Neutrophil (primary cell): ENCODE data around the gene TKFC.

ENCODE experiments used
- H3K27ac ChIP-seq: fragments of 200-600 bp; sonication (generic); 2 replicates; pipeline ENCODE4 v1.5.1; 2016; ENCODE audit warnings: mild to moderate bottlenecking, moderate library complexity
- H3K27me3 ChIP-seq: fragments of 200-600 bp; sonication (generic); 2 replicates; pipeline ENCODE4 v1.6.0; 2016; ENCODE audit warnings: mild to moderate bottlenecking
- H3K36me3 ChIP-seq: fragments of 200-600 bp; sonication (generic); 2 replicates; pipeline ENCODE4 v1.5.1; 2017
- H3K4me1 ChIP-seq, 2 experiments: fragments of 200-600 bp in 1 of 2; sonication (generic) in 1 of 2; 1 replicate in 1 of 2; 2 replicates in 1 of 2; pipeline versions ENCODE4 v1.5.1 to v1.6.1; 2013 to 2016; ENCODE audit warnings: low read depth in 1 of 2, low read length in 1 of 2, mild to moderate bottlenecking in 1 of 2, moderate library complexity in 1 of 2; ENCODE audit not compliant: control insufficient read depth in 1 of 2, insufficient read depth in 1 of 2
- H3K4me3 ChIP-seq, 2 experiments: fragments of 200-600 bp in 1 of 2; sonication (generic) in 1 of 2; 1 replicate in 1 of 2; 2 replicates in 1 of 2; pipeline ENCODE4 v1.5.1; 2013 to 2016; ENCODE audit warnings: low read depth in 1 of 2, low read length in 1 of 2, mild to moderate bottlenecking in 1 of 2, moderate library complexity in 1 of 2
- H3K9me3 ChIP-seq: fragments of 200-600 bp; sonication (generic); 2 replicates; pipeline ENCODE4 v1.5.1; 2016
- CTCF ChIP-seq: fragments of 200-600 bp; sonication (generic); IDR thresholded peaks from 2 replicates; pipeline ENCODE4 v1.5.1; 2016; ENCODE audit warnings: antibody characterized with exemption

Gene TKFC

DNA sequence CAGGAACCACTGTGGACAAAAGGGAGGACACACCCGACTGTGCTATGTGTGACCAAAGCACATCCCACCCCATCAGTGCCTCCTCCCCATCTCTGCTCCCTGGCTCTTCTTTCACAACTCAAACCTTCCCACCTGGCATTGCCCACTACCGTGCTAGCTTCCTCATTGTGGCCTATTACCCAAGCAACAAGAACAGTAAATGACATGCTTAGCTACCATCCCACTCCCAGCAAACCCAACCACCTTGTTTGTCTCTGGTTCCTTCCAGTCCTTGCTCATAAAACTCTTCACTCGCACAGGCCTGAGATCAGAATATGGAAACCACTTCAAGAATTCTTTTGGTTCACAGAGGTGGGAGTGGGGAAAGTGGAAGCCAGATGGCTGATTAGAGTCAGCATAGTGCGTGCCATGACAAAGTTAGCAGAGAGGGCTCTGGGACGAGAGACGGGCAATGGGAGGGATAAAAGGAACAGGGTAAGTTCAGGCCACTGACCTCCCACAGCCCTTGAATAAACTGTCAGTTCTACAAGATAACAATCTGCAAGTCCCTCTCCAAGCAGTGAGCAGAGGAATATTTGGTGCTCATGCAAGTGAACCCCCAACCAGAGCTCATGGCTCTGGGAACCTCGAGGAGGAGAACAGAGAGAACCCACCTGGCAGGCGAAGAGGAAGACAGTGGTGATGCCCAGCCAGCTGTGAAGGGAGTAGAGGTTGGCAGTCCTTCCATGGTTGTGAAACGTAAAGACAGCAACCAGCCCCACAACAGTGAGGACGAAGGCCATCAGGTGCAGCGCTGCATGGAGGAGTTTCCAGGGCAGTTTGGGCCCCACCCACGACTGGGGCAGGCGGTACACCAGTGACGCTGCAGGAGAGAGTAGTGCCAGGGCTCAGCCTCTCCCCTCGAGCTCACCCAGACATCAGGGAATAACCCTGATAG lies 20.4 kb downstream of the TKFC start:
- Histone ChIP-seq H3K36me3 (peaks cover 45% of the 10 kb centered on the region), H3K4me1 (peaks cover 20 to 23% of the 10 kb centered on the region in 2 experiments), H3K4me3 (no peak overlapping the region), H3K9me3 (no peaks in the 10 kb centered on the region), H3K27ac (no peak overlapping the region), H3K27me3 (no peaks in the 10 kb centered on the region)
- no peak for TF ChIP-seq CTCF

DNA sequence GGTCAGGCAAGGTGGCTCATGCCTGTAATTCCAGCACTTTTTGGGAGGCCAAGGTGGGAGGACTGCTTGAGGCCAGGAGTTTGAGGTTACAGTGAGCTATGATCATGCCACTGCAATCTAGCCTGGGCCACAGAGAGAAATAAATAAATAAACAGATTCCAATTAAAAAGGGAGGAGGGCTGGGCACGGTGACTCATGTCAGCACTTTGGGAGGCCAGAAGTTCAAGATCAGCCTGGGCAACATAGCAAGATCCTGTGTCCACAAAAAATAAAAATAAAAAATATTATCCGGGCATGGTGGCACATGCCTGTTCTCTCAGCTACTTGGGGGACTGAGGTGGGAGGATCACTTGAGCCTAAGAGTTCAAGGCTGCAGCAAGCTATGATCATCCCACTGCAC lies 21.2 kb downstream of the TKFC start:
- Histone ChIP-seq H3K27ac (no peak overlapping the region), H3K27me3 (no peaks in the 10 kb centered on the region), H3K36me3 (peaks cover 36% of the 10 kb centered on the region), H3K4me3 (no peak overlapping the region), H3K9me3 (no peaks in the 10 kb centered on the region), H3K4me1 (peaks cover 20 to 23% of the 10 kb centered on the region in 2 experiments)
- no peak for TF ChIP-seq CTCF

GRCh38 chr11:61356706-61357105 lies 23.7 kb downstream of the TKFC start:
- Histone ChIP-seq H3K27ac (peak overlapping the region; percentile 87), H3K9me3 (no peaks in the 10 kb centered on the region), H3K27me3 (no peaks in the 10 kb centered on the region), H3K4me3 (no peak overlapping the region), H3K36me3 (peaks cover 15% of the 10 kb centered on the region), H3K4me1 (peaks cover 31 to 35% of the 10 kb centered on the region in 2 experiments)
- TF ChIP-seq CTCF, result no peak

GRCh38 chr11:61357233-61357893 lies 24.3 kb downstream of the TKFC start:
- TF ChIP-seq CTCF, result no peak
- Histone ChIP-seq H3K27me3 (no peaks in the 10 kb centered on the region), H3K36me3 (peaks cover 12% of the 10 kb centered on the region), H3K27ac (peak overlapping the region; percentile 87), H3K4me1 (peaks cover 32 to 36% of the 10 kb centered on the region in 2 experiments), H3K9me3 (no peaks in the 10 kb centered on the region), H3K4me3 (no peak overlapping the region)

GRCh38 chr11:61357894-61358239 lies 24.8 kb downstream of the TKFC start:
- TF ChIP-seq CTCF, result no peak
- no peaks in the 10 kb centered on the region for H3K27me3 ChIP-seq
- peaks cover 12% of the 10 kb centered on the region for H3K36me3 ChIP-seq
- H3K4me3 ChIP-seq, result no peak overlapping the region
- H3K4me1 ChIP-seq, result peaks cover 37 to 42% of the 10 kb centered on the region in 2 experiments
- no peaks in the 10 kb centered on the region for H3K9me3 ChIP-seq
- H3K27ac ChIP-seq, result peak overlapping the region; percentile 87
